ENCODE measurements around the gene LRFN4.

Gene LRFN4

GRCh38 chr11:66894141-66894540 is 37.3 kb downstream of the LRFN4 start:
- no peak for DNase-seq

DNA sequence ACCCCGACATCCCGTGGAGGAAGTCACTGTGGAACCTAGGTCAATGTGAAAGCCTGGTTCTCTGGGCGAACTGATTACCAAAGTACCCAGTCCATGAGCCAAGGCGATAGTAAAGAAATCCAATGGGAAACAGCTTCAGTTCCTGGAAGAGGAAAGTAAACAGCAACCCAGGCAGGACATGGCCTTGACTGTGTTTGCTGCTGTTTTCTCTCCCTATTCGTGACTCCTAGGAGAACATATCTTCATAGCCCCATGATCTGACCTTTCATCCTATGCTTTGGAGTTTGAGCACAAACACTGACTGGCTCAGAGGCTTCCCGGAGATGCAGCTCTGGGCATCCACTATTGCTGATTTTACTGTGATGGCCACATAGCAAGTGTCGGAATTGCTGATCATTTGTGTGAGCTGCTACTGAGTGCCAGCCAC is 45.1 kb downstream of the LRFN4 start:
- DNase-seq, result no peak

- DNase-seq, result no peak
These were observed 45.8 kb downstream of the LRFN4 start for GRCh38 chr11:66902486-66903177.

DNA sequence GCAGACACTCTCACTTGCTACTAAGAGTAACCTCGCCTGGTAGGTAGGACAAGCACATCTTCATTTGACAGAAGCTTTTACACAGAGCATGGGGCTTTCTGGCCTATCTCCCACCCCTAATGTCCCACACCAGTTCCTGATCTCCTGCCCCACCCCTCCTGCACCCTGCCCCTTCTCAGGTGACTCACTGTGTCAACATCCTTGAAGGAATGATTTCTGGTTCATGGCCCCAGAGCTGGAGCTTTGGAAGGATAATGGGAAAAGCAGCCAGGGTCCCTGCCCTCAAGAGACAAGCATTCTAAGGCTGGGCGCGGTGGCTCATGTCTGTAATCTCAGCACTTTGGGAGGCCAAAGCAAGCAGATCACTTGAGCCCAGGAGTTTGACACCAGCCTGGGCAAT is 47.2 kb downstream of the LRFN4 start:
- DNase-seq, result no peak

- DNase-seq, result no peak
These were observed 47.7 kb downstream of the LRFN4 start for GRCh38 chr11:66904561-66904960.

GRCh38 chr11:66904981-66905521 is 48.2 kb downstream of the LRFN4 start:
- DNase-seq, result no peak

GRCh38 chr11:66905631-66906030 is 48.8 kb downstream of the LRFN4 start:
- no peak for DNase-seq

DNA sequence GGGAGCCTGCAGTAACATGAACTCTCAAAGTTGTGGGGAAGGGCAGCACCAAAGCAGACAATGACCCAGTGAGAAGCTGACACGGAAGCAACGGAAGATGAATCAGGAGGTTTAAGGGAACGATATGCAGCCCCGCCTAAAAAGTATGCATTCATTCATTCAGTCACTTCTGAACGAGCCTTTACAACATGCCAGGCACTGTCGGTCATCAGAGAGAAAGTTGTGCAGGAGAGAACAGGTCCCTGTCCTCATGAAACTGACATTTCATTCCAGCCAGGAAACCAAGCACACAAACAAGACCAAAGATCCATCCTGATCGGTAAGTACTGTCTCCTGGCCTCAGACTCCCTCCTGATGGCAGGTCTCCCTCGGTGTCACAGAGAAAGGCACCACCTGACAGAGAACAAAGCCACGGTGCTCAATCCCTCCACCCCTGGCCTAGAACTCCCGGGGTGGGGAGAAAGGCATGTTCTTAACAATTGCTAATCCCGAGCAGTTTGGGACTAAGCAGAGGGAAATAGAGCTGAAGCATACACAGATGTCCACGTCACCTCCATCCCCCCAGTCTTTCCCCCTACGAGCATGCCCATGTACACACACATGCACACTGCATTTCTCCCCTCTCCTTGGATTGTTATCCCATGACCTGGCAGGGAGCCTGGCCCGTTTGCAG is 49.3 kb downstream of the LRFN4 start:
- no peak for DNase-seq

DNA sequence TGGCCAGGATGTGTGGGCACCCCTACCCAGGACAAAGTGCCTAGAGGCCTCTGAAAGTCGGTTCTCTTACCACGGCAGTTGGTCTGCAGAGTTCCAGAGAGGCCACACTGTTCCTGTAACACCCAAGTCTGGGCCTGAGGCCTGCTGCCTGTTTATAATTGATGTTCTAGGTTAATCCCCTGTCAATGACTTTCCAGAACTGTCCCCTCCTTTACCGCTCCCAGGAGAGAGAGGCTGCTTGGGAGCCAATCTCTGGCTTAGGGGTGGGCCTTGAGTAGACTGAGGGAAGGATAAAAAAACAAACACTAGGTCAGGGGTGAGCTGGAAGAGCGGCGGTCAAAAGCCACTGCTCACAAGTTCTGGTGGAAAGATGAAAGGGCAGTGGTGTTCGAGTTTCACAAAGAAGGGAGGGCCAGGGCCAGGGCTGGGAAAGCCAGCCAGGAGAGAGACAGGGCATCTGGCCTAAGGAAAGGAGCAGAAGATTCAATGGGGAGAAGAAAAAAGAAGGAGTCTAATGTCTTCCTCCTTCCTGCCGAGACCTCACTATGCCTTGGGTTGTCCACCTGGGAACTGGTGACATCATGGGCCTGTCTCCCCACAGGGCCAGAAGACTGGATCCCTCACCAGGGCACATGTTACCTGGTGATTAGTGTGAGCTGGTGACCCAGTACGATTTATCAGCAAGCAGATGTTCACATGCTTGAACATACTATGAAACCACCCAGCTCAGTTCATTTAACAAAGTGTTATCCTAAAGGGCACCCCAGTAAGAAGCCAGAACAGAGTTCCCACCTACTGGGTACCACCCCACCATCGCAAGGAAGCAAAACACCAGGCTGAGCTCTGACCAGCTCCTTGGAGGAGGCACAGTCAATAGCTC is 51.1 kb downstream of the LRFN4 start:
- DNase-seq, result no peak

GRCh38 chr11:66909181-66909580 is 52.3 kb downstream of the LRFN4 start:
- DNase-seq, result no peak

GRCh38 chr11:66910016-66910415 is 53.2 kb downstream of the LRFN4 start:
- no peak for DNase-seq
